ENCODE results near the gene TMEM255B.

- TF ChIP-seq CTCF (IDR thresholded peaks at IDR 0.05) (no peak), POLR2AphosphoS5 (IDR thresholded peaks at IDR 0.05; ENCODE audit: low read depth, low read length) (no peak), REST (IDR thresholded peaks at IDR 0.05; ENCODE audit: insufficient read depth in 1 of 2, low read depth in 2 of 2, low read length in 1 of 2) (no peak), SIN3A (IDR thresholded peaks at IDR 0.05; ENCODE audit: borderline replicate concordance, insufficient read depth, low read depth, low read length) (no peak), TCF7L2 (IDR thresholded peaks at IDR 0.05; ENCODE audit: low read depth, low read length) (no peak)
These were observed 4.2 kb downstream of the TMEM255B start for GRCh38 chr13:113763254-113763653.

All from Panc1 (cell line).